Hippocampal formation (tissue), 2 donors: Measurements from ENCODE around the gene ATPAF2.
"Not testable (repeated sequence)": the region's sequence is repeated elsewhere in the genome, so short reads cannot be mapped to it uniquely, and the experiment has no call there.

ENCODE experiments used
- DNase-seq, 2 donors: peaks; one replicate each; lab custom pipeline; 2025; lab: John Stamatoyannopoulos, UW

Gene ATPAF2

GRCh38 chr17:18009609-18010420 is 29.2 kb downstream of the ATPAF2 start:
- DNase-seq = no peak

- DNase-seq = no peak
Measured at GRCh38 chr17:18008496-18009268, 30.3 kb downstream of the ATPAF2 start.

DNA sequence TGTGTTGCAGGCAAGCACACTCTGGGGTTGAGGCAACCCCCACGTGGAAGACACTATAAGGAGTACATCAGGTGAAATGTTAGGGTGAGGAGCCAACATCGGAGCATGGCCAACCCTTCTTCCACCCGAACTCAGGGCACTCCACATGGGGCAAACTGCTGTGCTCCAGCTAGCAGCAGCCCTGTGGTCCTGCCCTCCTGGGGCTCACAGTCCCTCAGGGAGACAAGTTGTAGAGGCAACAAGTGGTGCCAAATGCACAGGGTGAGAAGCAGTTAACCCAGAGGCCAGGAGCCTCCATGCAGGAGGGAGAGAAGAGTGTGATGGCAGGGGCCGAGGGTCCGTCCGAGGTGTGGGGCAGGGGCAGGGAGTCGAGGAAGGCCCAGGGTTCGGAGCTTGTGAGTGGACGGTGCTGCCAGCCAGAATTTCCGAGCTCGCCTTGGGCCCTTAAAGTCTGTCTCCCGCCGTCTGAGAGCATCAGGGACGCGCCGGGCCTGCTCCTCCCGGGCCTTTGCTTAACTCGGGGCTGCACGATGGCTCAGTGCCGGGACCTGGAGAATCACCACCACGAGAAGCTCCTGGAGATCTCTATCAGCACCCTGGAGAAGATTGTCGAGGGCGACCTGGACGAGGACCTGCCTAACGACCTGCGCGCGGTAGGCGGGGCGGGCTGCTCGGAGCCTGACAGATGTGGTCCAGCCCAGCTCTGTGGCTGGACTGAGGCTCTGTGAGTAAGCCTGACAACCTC is 32.3 kb downstream of the ATPAF2 start:
- no peak for DNase-seq

- DNase-seq = no peak
Measured at GRCh38 chr17:18005496-18005895, 33.5 kb downstream of the ATPAF2 start.

DNA sequence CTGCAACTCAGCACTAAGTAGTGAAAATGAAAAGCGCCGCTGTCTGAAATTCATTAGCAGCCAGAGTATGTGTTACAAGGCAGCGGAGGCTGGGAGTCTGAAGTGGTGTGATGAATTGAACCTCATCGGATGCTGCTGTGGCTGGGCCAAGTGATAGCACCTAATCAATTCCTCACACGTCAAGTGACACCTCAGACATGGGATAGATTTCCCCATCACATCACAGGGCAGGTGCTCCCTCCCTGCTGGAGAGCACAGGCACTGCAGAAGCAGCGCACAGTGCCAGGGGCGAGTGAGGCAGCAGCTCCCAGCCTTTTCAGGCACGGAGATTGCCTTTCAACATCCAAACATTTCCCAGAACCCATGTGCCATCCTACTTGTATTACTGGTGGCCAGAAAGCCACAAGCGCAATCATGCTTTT is 34.1 kb downstream of the ATPAF2 start:
- DNase-seq = no peak

DNA sequence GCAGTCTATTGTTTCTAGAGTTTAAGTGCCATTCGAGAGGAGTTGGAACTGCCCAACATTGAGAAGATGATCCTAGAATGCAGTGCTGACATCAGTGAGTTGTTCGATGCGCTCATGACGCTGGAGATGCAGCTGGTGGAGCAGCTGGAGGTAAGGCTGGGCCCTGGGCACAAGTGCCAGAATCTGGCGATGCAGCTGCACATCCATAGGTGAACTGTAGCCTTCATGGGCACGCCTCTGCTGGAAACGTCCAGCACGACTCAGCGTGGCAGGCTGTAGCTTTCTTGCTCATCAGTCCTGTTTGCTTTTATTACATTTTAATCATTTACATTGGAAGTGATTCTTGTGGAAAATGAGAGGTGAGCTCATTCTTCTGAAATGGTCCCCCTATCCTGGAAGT is 34.6 kb downstream of the ATPAF2 start:
- DNase-seq = no peak

GRCh38 chr17:18002171-18002570 is 36.8 kb downstream of the ATPAF2 start:
- no peak for DNase-seq

GRCh38 chr17:18000030-18000408 is 38.9 kb downstream of the ATPAF2 start:
- DNase-seq = no peak

GRCh38 chr17:17999364-18000029 is 39.5 kb downstream of the ATPAF2 start:
- DNase-seq = no peak

DNA sequence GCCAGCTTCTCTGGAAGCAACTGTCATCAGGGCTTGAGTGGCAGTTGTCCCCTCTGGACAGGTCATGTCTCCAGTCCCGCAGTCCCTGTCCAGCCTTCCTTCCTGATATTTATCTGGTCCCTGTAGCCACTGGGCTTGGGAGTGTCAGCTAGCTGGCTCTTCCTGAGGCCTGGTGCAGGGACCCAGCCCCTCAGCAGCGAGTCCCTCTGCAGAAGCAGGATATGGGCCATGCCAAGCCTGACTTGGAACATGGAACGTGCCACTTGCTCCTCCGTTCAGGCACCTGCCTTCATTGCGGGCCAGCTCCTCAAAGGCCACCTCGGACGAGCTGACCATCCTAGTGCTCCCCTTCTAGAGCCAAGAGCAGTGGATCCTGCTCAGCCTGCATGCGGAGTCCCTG is 40.0 kb downstream of the ATPAF2 start:
- no peak for DNase-seq

GRCh38 chr17:17995887-17996286 is 43.1 kb downstream of the ATPAF2 start:
- DNase-seq = not testable (repeated sequence)

- DNase-seq = no peak
Measured at GRCh38 chr17:17994271-17995069, 44.5 kb downstream of the ATPAF2 start.

- no peak for DNase-seq
Measured at GRCh38 chr17:17993852-17994251, 45.1 kb downstream of the ATPAF2 start.

- no peak for DNase-seq
Measured at GRCh38 chr17:17993366-17993765, 45.6 kb downstream of the ATPAF2 start.

GRCh38 chr17:17990282-17990681 is 48.7 kb downstream of the ATPAF2 start:
- DNase-seq = no peak

DNA sequence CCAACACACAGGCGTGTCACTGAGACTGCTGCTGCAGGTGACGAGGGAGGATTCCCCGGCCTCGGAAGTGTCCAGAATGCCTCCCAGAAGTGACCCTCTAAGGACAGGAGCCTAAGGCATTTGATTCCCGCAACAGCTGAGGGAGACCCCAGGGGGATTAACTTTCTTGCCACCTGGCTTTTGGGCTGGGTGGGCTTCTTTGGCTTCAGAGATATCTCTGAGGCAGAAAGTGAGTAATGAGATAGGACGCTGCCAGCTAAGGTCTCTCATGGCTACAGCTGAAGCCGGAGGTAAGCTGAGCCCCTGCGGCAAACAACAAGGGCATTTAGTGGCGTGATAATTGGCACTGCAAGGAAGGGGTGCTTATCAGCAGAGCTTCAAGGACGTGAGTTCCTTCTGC is 49.4 kb downstream of the ATPAF2 start:
- no peak for DNase-seq

DNA sequence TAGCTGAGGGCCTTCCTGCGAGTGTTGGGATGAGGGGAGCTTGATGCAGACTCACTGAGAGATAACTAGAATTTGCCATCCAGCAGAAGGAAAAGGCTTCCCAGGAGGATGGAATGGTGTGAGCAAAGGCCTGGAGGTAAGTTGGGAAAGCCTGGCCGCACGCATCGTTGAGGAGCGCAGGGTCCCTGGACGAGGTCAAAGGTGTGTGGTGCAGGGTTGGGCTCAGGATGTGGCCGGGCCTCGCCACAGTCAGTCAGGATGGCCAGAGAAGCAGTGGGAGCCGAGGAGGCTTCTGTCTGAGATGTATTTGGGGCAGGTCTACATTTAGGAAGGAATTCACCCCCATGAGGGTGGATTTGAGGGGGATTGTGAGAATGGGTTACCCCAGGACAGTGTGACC is 49.9 kb downstream of the ATPAF2 start:
- DNase-seq = no peak

DNA sequence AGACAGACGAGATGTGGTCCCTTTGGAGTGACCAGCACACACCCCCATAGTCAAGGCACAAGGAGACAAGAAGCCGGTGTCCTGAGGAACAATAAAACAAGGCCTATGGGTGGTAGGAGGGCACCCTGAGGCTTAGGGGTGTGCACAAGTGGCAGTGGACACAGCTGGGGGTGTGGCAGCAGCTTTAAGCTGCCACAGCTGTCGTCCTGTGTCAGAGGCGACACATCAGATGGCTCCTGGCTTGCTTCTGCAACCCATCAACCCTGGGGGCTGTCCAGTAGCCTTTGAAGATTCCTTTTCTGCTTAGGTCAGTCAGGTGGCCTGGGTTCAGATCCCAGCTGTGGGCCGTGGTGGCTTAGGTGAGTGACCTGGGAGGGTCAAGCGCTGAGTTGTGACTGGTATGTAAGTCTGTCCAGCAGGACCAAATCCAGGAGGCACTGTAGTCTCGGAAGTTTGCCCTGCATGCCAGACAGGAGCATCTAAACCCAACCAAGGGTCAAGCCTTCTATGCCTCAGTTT is 50.5 kb downstream of the ATPAF2 start:
- DNase-seq = no peak

DNA sequence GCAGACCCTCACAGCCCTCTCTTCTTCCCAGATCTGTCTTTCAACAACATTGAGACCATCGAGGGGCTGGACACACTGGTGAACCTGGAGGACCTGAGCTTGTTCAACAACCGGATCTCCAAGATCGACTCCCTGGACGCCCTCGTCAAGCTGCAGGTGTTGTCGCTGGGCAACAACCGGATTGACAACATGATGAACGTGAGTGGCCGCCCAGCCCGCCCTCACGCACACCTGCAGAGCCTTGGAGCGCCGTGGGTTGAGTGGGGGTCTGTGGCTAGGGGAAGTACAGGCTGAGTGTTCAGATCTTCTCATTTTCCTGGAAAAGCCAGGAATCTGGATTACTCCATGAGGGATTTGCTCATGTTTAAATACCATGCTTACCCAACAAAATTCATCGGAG is 51.1 kb downstream of the ATPAF2 start:
- no peak for DNase-seq

- DNase-seq = no peak
Measured at GRCh38 chr17:17987187-17987896, 51.6 kb downstream of the ATPAF2 start.
